Ectodermal cell (in vitro differentiated cells): Measurements from ENCODE around the gene GRAMD1B.

Source experiments
- H3K27ac ChIP-seq: 2 replicates; pipeline ENCODE4 v1.7.0; 2013; ENCODE audit warnings: mild to moderate bottlenecking, low read depth, low read length; ENCODE audit not compliant: insufficient read depth, poor library complexity, severe bottlenecking
- H3K27me3 ChIP-seq: 2 replicates; pipeline ENCODE4 v1.7.0; 2013; ENCODE audit warnings: mild to moderate bottlenecking, low read length; ENCODE audit not compliant: insufficient read depth, control insufficient read depth, poor library complexity, severe bottlenecking
- H3K36me3 ChIP-seq: one replicate; pipeline ENCODE4 v1.7.0; 2013; ENCODE audit warnings: low read length; ENCODE audit not compliant: control insufficient read depth, insufficient read depth
- H3K4me1 ChIP-seq: one replicate; pipeline ENCODE4 v1.7.0; 2013; ENCODE audit warnings: low read length; ENCODE audit not compliant: control insufficient read depth, insufficient read depth
- H3K4me3 ChIP-seq: 2 replicates; pipeline ENCODE4 v1.7.0; 2013; ENCODE audit warnings: low read depth, low read length, control low read depth; ENCODE audit not compliant: insufficient read depth
- H3K9me3 ChIP-seq: 2 replicates; pipeline ENCODE4 v1.7.0; 2013; ENCODE audit warnings: mild to moderate bottlenecking, low read length, moderate library complexity; ENCODE audit not compliant: control insufficient read depth
- WGBS, 2 experiments: methylation state at CpG; one replicate each; pipeline ENCODE4 v1.1.7; 2013; ENCODE audit warnings: missing lambda C conversion rate in 2 of 2; 5-methylcytosine and 5-hydroxymethylcytosine counted together

Gene GRAMD1B

DNA sequence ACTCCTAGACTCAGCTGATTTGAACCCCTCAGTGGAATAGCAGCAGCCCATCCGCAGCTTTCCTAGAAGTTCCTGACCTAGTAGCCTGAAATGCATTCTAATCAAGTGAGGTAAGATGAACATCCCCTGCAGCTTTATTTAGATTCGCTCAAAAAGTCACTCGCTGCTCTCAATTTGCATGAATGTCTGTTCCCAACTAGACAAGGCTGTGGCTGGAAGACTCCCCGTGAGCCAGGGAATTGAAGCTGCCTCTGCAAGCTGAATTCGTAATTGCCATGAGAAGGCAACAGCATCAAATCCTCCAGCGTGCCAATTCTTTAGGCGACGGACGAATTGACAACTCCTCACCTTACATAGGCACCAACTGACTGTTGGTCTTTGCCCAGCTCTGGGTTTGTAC is 241.5 kb downstream of the GRAMD1B start:
- 58 to 59% methylated on average over 9 of the region's 9 CpGs for WGBS, 2 experiments
- Histone ChIP-seq H3K36me3 (no peaks in the 10 kb centered on the region), H3K4me1 (no peaks in the 10 kb centered on the region), H3K4me3 (no peak overlapping the region), H3K27ac (no peak overlapping the region), H3K27me3 (no peaks in the 10 kb centered on the region), H3K9me3 (no peaks in the 10 kb centered on the region)

DNA sequence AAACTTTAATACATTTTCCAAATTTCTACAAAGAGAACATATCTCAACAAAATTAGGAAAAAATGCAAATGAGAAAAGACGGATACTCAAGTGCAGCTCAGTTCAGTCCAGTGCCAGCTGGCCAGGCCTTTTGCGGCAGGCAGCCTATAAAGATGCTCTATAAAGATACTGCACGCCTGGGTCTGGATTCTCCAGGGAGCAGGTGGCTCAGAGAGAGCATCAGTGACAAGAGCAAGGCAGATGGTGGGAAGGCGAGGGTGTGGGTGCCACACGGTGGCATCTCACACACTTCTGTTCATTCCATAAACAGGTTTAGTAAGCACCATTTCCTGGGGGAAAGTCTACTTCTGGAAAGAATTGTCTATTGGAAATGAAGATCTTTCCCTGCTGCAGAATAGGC is 242.5 kb downstream of the GRAMD1B start:
- H3K9me3 ChIP-seq, result no peaks in the 10 kb centered on the region
- H3K36me3 ChIP-seq, result no peaks in the 10 kb centered on the region
- WGBS, 2 experiments, result 92 to 97% methylated on average over 5 of the region's 5 CpGs
- no peaks in the 10 kb centered on the region for H3K27me3 ChIP-seq
- H3K4me3 ChIP-seq, result no peak overlapping the region
- no peak overlapping the region for H3K27ac ChIP-seq
- H3K4me1 ChIP-seq, result no peaks in the 10 kb centered on the region

DNA sequence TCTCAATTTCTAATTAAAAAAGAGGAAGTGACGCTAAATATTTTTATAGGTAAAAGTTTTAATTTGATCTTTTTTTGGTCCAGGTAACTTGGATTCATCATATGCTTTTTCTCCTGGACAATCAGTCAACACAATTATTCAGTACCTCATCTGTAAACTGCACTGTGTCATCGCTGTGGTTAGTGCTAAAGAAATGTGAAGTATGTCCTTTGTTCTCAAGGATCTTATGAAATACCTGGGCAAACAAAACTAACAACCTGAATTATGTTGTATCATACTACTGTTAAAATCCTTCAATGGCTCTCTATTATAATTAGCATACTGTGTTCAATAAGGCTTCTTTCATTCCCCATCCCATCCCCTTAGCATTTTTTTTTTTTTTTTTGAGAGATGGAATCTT is 244.2 kb downstream of the GRAMD1B start:
- Histone ChIP-seq H3K27ac (no peak overlapping the region), H3K4me1 (no peaks in the 10 kb centered on the region), H3K36me3 (no peaks in the 10 kb centered on the region), H3K9me3 (no peaks in the 10 kb centered on the region), H3K27me3 (no peaks in the 10 kb centered on the region), H3K4me3 (no peak overlapping the region)
- no CpG with 5 or more reads among the region's 2 CpGs for WGBS, 2 experiments
